ENCODE measurements around the gene RNF214. TPM values are rescaled to one million over a fixed set of nuclear protein-coding genes. Genes with fewer than 3 reads are reported as not detected.
"Not testable (repeated sequence)": the region's sequence is repeated elsewhere in the genome, so short reads cannot be mapped to it uniquely, and the experiment has no call there.

Gene RNF214
- total RNA-seq, 1 donor from 2014 or later: 8.9 TPM

GRCh38 chr11:117318738-117319137 is 86.3 kb downstream of the RNF214 start:
- Histone ChIP-seq H3K4me1 (ENCODE audit: control insufficient read depth in 3 of 3, insufficient read depth in 3 of 3, low read length in 3 of 3) (peaks cover 20 to 24% (median 22%) of the 10 kb centered on the region in 3 donors), H3K27ac (ENCODE audit: low read depth, low read length) (no peak overlapping the region), H3K9ac (ENCODE audit: low read depth in 1 of 3, low read length in 3 of 3) (no peak overlapping the region), H3K36me3 (ENCODE audit: control insufficient read depth in 3 of 3, insufficient read depth in 3 of 3, low read length in 3 of 3) (no peaks in the 10 kb centered on the region), H3K27me3 (ENCODE audit: control insufficient read depth in 3 of 3, insufficient read depth in 3 of 3, low read length in 3 of 3) (no peaks in the 10 kb centered on the region), H3K4me3 (ENCODE audit: low read length in 3 of 3) (no peak overlapping the region), H3K9me3 (ENCODE audit: control insufficient read depth in 3 of 3, low read length in 3 of 3) (no peaks in the 10 kb centered on the region)

DNA sequence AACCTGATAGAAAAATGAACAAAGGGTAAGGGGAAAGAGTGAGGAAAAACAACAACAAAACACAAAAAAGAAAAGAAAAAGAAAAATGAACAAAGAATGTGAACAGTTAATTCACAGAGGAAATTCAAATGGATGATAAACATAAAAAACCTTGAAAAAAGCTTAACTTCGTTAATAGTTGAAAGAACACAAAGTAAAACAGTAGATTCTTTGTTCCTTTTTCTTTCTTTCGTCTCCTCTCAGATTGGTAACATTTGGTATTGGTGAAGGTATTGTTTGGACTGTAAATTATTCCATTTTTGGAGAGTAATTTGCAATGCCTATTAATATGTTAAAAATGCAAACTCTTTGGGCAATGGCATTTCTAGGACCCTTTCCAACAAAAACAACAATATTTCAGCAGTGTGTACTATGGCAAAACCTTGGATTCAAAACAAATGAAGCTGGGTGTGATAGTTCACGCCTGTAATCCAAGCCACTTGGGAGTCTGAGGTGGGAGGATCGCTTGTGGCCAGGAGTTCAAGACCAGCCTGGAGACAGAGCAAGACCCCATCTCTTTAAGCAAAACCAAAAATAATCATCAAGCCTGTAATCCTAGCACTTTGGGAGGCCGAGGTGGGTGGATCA is 86.9 kb downstream of the RNF214 start:
- Histone ChIP-seq H3K4me1 (ENCODE audit: control insufficient read depth in 3 of 3, insufficient read depth in 3 of 3, low read length in 3 of 3) (peaks cover 18% of the 10 kb centered on the region in 3 donors), H3K4me3 (ENCODE audit: low read length in 3 of 3) (no peak overlapping the region), H3K27me3 (ENCODE audit: control insufficient read depth in 3 of 3, insufficient read depth in 3 of 3, low read length in 3 of 3) (no peaks in the 10 kb centered on the region), H3K27ac (ENCODE audit: low read depth, low read length) (no peak overlapping the region), H3K36me3 (ENCODE audit: control insufficient read depth in 3 of 3, insufficient read depth in 3 of 3, low read length in 3 of 3) (no peaks in the 10 kb centered on the region), H3K9me3 (ENCODE audit: control insufficient read depth in 3 of 3, low read length in 3 of 3) (no peaks in the 10 kb centered on the region), H3K9ac (ENCODE audit: low read depth in 1 of 3, low read length in 3 of 3) (no peak overlapping the region)

- not testable (repeated sequence) for H3K9me3 ChIP-seq (ENCODE audit: control insufficient read depth in 3 of 3, low read length in 3 of 3); H3K27ac ChIP-seq (ENCODE audit: low read depth, low read length); H3K36me3 ChIP-seq (ENCODE audit: control insufficient read depth in 3 of 3, insufficient read depth in 3 of 3, low read length in 3 of 3); H3K27me3 ChIP-seq (ENCODE audit: control insufficient read depth in 3 of 3, insufficient read depth in 3 of 3, low read length in 3 of 3)
- Histone ChIP-seq H3K4me3 (ENCODE audit: low read length in 3 of 3) (peak overlapping the region; percentile 79 to 87 (median 84)), H3K9ac (ENCODE audit: low read depth in 1 of 3, low read length in 3 of 3) (peak overlapping the region in 1 of 3 donors; percentile 85), H3K4me1 (ENCODE audit: control insufficient read depth in 3 of 3, insufficient read depth in 3 of 3, low read length in 3 of 3) (peaks cover 8 to 12% (median 9%) of the 10 kb centered on the region in 3 donors)
Measured at GRCh38 chr11:117327255-117327566, 94.7 kb downstream of the RNF214 start.

- H3K4me3 ChIP-seq (ENCODE audit: low read length in 3 of 3): peak within 1 kb of the TSS; percentile 79 to 87 (median 84)
- no peaks in the 10 kb centered on the region for H3K9me3 ChIP-seq (ENCODE audit: control insufficient read depth in 3 of 3, low read length in 3 of 3)
- peak within 1 kb of the TSS; percentile 80 to 85 (median 81) for H3K9ac ChIP-seq (ENCODE audit: low read depth in 1 of 3, low read length in 3 of 3)
- peak within 1 kb of the TSS; percentile 84 for H3K27ac ChIP-seq (ENCODE audit: low read depth, low read length)
- H3K27me3 ChIP-seq (ENCODE audit: control insufficient read depth in 3 of 3, insufficient read depth in 3 of 3, low read length in 3 of 3): no peaks in the 10 kb centered on the region
- H3K4me1 ChIP-seq (ENCODE audit: control insufficient read depth in 3 of 3, insufficient read depth in 3 of 3, low read length in 3 of 3): peaks cover 8 to 12% (median 9%) of the 10 kb centered on the region in 3 donors
- no peaks in the 10 kb centered on the region for H3K36me3 ChIP-seq (ENCODE audit: control insufficient read depth in 3 of 3, insufficient read depth in 3 of 3, low read length in 3 of 3)
Measured at GRCh38 chr11:117327567-117328374, 95.3 kb downstream of the RNF214 start, which contains the start of gene CEP164. Gene CEP164, plus strand, starts transcription at chr11:117327854. Its CDS starts 10,733 bp downstream, at chr11:117338587.

GRCh38 chr11:117328375-117329010 is 96.0 kb downstream of the RNF214 start:
- Histone ChIP-seq H3K9ac (ENCODE audit: low read depth in 1 of 3, low read length in 3 of 3) (peak overlapping the region; percentile 80 to 85 (median 81)), H3K9me3 (ENCODE audit: control insufficient read depth in 3 of 3, low read length in 3 of 3) (no peaks in the 10 kb centered on the region), H3K27ac (ENCODE audit: low read depth, low read length) (peak overlapping the region; percentile 84), H3K27me3 (ENCODE audit: control insufficient read depth in 3 of 3, insufficient read depth in 3 of 3, low read length in 3 of 3) (no peaks in the 10 kb centered on the region), H3K4me3 (ENCODE audit: low read length in 3 of 3) (peak overlapping the region; percentile 79 to 87 (median 84)), H3K36me3 (ENCODE audit: control insufficient read depth in 3 of 3, insufficient read depth in 3 of 3, low read length in 3 of 3) (no peaks in the 10 kb centered on the region), H3K4me1 (ENCODE audit: control insufficient read depth in 3 of 3, insufficient read depth in 3 of 3, low read length in 3 of 3) (peaks cover 8 to 12% (median 9%) of the 10 kb centered on the region in 3 donors)

DNA sequence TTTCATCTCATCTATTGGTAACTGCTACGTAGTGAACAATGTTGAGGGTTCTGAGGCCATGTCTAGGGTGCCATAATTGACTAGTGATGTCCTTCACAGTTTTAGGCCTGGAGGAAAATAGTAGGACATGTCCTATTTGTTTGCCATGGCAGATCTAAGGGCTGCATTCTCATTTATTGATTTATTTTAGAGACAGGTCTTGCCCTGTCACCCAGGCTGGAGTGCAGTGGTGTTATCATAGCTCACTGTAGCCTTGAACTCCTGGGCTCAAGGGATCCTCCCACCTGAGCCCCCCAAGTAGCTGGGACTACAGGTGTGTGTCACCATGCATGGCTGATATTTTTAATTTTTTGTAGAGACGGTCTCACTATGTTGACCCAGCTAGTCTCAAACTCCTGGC is 100.4 kb downstream of the RNF214 start:
- H3K27ac ChIP-seq (ENCODE audit: low read depth, low read length): no peak overlapping the region
- no peak overlapping the region for H3K9ac ChIP-seq (ENCODE audit: low read depth in 1 of 3, low read length in 3 of 3)
- H3K9me3 ChIP-seq (ENCODE audit: control insufficient read depth in 3 of 3, low read length in 3 of 3): no peaks in the 10 kb centered on the region
- H3K27me3 ChIP-seq (ENCODE audit: control insufficient read depth in 3 of 3, insufficient read depth in 3 of 3, low read length in 3 of 3): no peaks in the 10 kb centered on the region
- no peak overlapping the region for H3K4me3 ChIP-seq (ENCODE audit: low read length in 3 of 3)
- peaks cover 8 to 12% (median 9%) of the 10 kb centered on the region in 3 donors for H3K4me1 ChIP-seq (ENCODE audit: control insufficient read depth in 3 of 3, insufficient read depth in 3 of 3, low read length in 3 of 3)
- peaks cover 0 to 2% (median 0%) of the 10 kb centered on the region in 3 donors for H3K36me3 ChIP-seq (ENCODE audit: control insufficient read depth in 3 of 3, insufficient read depth in 3 of 3, low read length in 3 of 3)

DNA sequence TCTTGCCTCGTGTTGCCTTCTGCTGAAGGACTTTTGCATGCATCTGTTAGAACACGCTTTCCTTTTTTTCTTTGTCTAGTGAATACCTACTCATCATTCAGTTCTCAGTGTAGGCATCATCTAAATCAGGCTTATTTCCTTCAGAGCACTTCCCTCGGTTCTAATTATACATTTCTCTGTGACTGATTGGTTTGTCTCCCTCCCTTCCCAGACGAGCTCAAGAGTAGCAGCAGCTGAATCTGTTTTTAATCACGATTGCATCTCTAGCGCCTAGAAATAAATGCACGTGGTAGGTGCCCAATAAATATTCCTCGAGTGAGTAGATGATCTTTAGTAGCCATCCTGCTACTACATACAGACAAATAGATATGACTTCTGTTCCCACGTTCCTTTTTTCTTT is 101.4 kb downstream of the RNF214 start:
- H3K4me1 ChIP-seq (ENCODE audit: control insufficient read depth in 3 of 3, insufficient read depth in 3 of 3, low read length in 3 of 3): peaks cover 2 to 5% (median 4%) of the 10 kb centered on the region in 3 donors
- no peak overlapping the region for H3K4me3 ChIP-seq (ENCODE audit: low read length in 3 of 3)
- no peaks in the 10 kb centered on the region for H3K9me3 ChIP-seq (ENCODE audit: control insufficient read depth in 3 of 3, low read length in 3 of 3)
- H3K9ac ChIP-seq (ENCODE audit: low read depth in 1 of 3, low read length in 3 of 3): no peak overlapping the region
- no peak overlapping the region for H3K27ac ChIP-seq (ENCODE audit: low read depth, low read length)
- H3K27me3 ChIP-seq (ENCODE audit: control insufficient read depth in 3 of 3, insufficient read depth in 3 of 3, low read length in 3 of 3): no peaks in the 10 kb centered on the region
- peaks cover 0 to 2% (median under 1%) of the 10 kb centered on the region in 3 donors for H3K36me3 ChIP-seq (ENCODE audit: control insufficient read depth in 3 of 3, insufficient read depth in 3 of 3, low read length in 3 of 3)

DNA sequence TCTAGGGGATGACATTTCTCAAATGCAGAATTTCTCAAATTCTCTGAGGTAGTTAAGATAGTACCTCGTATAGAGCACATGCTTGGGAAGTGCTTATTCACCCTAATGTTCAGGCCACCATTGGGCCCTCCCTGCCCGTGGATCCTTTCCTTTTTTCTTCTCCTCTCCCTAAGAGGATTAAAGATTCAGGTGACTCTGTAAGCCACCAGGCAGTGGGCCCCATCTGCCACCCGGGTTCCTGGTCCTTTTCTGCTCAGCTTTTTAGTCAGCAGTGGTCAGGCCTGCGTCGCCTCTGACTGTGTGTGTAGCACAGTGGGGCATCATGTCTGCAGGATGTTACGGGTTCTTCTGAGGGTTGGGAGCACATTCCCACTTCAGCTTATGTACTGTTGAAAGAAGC is 102.4 kb downstream of the RNF214 start:
- Histone ChIP-seq H3K27ac (ENCODE audit: low read depth, low read length) (no peak overlapping the region), H3K9ac (ENCODE audit: low read depth in 1 of 3, low read length in 3 of 3) (no peak overlapping the region), H3K36me3 (ENCODE audit: control insufficient read depth in 3 of 3, insufficient read depth in 3 of 3, low read length in 3 of 3) (peaks cover 0 to 4% (median 4%) of the 10 kb centered on the region in 3 donors), H3K9me3 (ENCODE audit: control insufficient read depth in 3 of 3, low read length in 3 of 3) (no peaks in the 10 kb centered on the region), H3K27me3 (ENCODE audit: control insufficient read depth in 3 of 3, insufficient read depth in 3 of 3, low read length in 3 of 3) (no peaks in the 10 kb centered on the region), H3K4me3 (ENCODE audit: low read length in 3 of 3) (no peak overlapping the region), H3K4me1 (ENCODE audit: control insufficient read depth in 3 of 3, insufficient read depth in 3 of 3, low read length in 3 of 3) (no peaks in the 10 kb centered on the region)

DNA sequence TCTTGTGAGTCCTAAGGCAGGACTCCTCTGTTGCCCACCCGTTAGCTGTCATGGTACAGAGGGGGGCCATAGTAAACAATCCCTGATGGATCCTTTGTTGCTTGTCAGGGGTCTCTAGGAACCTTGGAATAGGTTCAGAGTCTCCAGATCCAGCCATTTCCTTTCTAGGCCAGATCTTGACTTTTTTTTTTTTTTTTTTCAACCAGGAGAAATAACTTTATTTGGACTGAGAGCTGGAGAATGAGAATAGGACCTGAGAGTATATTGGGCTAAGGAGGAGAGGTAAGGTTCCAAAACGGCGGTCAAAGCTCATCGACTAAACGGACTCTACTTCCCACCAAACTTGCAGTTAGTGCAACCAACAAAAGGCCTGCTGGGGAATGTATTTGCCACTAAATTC is 102.9 kb downstream of the RNF214 start:
- Histone ChIP-seq H3K4me1 (ENCODE audit: control insufficient read depth in 3 of 3, insufficient read depth in 3 of 3, low read length in 3 of 3) (no peaks in the 10 kb centered on the region), H3K9ac (ENCODE audit: low read depth in 1 of 3, low read length in 3 of 3) (no peak overlapping the region), H3K4me3 (ENCODE audit: low read length in 3 of 3) (no peak overlapping the region), H3K36me3 (ENCODE audit: control insufficient read depth in 3 of 3, insufficient read depth in 3 of 3, low read length in 3 of 3) (peaks cover 0 to 8% (median 4%) of the 10 kb centered on the region in 3 donors), H3K27me3 (ENCODE audit: control insufficient read depth in 3 of 3, insufficient read depth in 3 of 3, low read length in 3 of 3) (no peaks in the 10 kb centered on the region), H3K9me3 (ENCODE audit: control insufficient read depth in 3 of 3, low read length in 3 of 3) (no peaks in the 10 kb centered on the region), H3K27ac (ENCODE audit: low read depth, low read length) (no peak overlapping the region)
